A549 treated with ZK216348 at 1 μM for 4 hours (cell line): ENCODE results near the gene SEMA6D. TPM values are rescaled to one million over a fixed set of nuclear protein-coding genes. Genes with fewer than 3 reads are reported as not detected.

Experiments used
- total RNA-seq: library from RNA; stranded (reverse); fragments of 200-300 nt; extraction: Qiagen RNA extraction; gene quantifications from 5 replicates; pipeline ENCODE4 v1.2.3, GENCODE V29; 2022; ENCODE audit warnings: low read depth

The SEMA6D gene
- total RNA-seq, result not detected in 5 replicates

GRCh38 chr15:47717036-47717612, at the start of gene SEMA6D:
TSS of gene SEMA6D (plus strand) at chr15:47717505. CDS start at chr15:47759799, 42,294 bp downstream.

